ENCODE measurements around the gene NEURL3. TPM values are rescaled to one million over a fixed set of nuclear protein-coding genes. Genes with fewer than 3 reads are reported as not detected.

NEURL3 gene
- total RNA-seq, 1 donor from 2014 or later: not detected

GRCh38 chr2:96506016-96506906 lies 1.1 kb upstream of the NEURL3 start:
- H3K27ac ChIP-seq (replicated peaks): no peak overlapping the region
- no peaks in the 10 kb centered on the region for H3K9me3 ChIP-seq (replicated peaks)
- intact Hi-C loops (cut with micrococcal nuclease): loop anchor here (5.0 kb wide), 1 partner anchor 99 kb away; no protein-coding TSS in a partner anchor
- no peaks in the 10 kb centered on the region for H3K36me3 ChIP-seq
- peaks cover 38% of the 10 kb centered on the region for H3K4me1 ChIP-seq
- no peak for TF ChIP-seq CTCF (IDR thresholded peaks at IDR 0.05; ENCODE audit: borderline replicate concordance)
- no peak overlapping the region for H3K4me3 ChIP-seq
- peaks cover 15% of the 10 kb centered on the region for H3K27me3 ChIP-seq (ENCODE audit: low read depth)
- DNase-seq: no peak

GRCh38 chr2:96503637-96504243 lies 1.4 kb downstream of the NEURL3 start:
- Histone ChIP-seq H3K36me3 (no peaks in the 10 kb centered on the region), H3K27ac (replicated peaks) (no peak overlapping the region), H3K9me3 (replicated peaks) (no peaks in the 10 kb centered on the region), H3K4me3 (no peak overlapping the region), H3K27me3 (ENCODE audit: low read depth) (peaks cover 32% of the 10 kb centered on the region), H3K4me1 (peaks cover 36% of the 10 kb centered on the region)
- TF ChIP-seq CTCF (IDR thresholded peaks at IDR 0.05; ENCODE audit: borderline replicate concordance): no peak
- DNase-seq: no peak
- intact Hi-C loops (cut with micrococcal nuclease): no loop called here

GRCh38 chr2:96502891-96503636 lies 2.1 kb downstream of the NEURL3 start:
- TF ChIP-seq CTCF (IDR thresholded peaks at IDR 0.05; ENCODE audit: borderline replicate concordance): no peak
- H3K4me1 ChIP-seq: peaks cover 29% of the 10 kb centered on the region
- no peak overlapping the region for H3K27ac ChIP-seq (replicated peaks)
- no peak overlapping the region for H3K4me3 ChIP-seq
- DNase-seq: no peak
- peaks cover 32% of the 10 kb centered on the region for H3K27me3 ChIP-seq (ENCODE audit: low read depth)
- intact Hi-C loops (cut with micrococcal nuclease): no loop called here
- no peaks in the 10 kb centered on the region for H3K36me3 ChIP-seq
- H3K9me3 ChIP-seq (replicated peaks): no peaks in the 10 kb centered on the region

- no peak for DNase-seq
- TF ChIP-seq CTCF (IDR thresholded peaks at IDR 0.05; ENCODE audit: borderline replicate concordance): no peak
- Histone ChIP-seq H3K4me3 (no peak overlapping the region), H3K36me3 (no peaks in the 10 kb centered on the region), H3K27me3 (ENCODE audit: low read depth) (peaks cover 32% of the 10 kb centered on the region), H3K27ac (replicated peaks) (no peak overlapping the region), H3K4me1 (peaks cover 26% of the 10 kb centered on the region), H3K9me3 (replicated peaks) (no peaks in the 10 kb centered on the region)
- intact Hi-C loops (cut with micrococcal nuclease): no loop called here
Measured at GRCh38 chr2:96501886-96502810, 3.0 kb downstream of the NEURL3 start.
